DND-41 (cell line): ENCODE results near the gene IZUMO1.
"Not testable (repeated sequence)": the region's sequence is repeated elsewhere in the genome, so short reads cannot be mapped to it uniquely, and the experiment has no call there.

Source experiments
- ATAC-seq: fragments of 200-7000 bp; cut with Tn5 transposase; 3 replicates; pipeline ENCODE4 v1.9.1; 2021; ENCODE audit warnings: low read depth; ENCODE audit not compliant: insufficient read depth
- DNase-seq: peaks from one replicate; pipeline ENCODE4 v3.0.0-alpha.2; 2020
- H2AFZ ChIP-seq: 2 replicates; pipeline ENCODE4 v1.6.0; 2012; ENCODE audit warnings: low read depth, low read length
- H3K27ac ChIP-seq: 2 replicates; pipeline ENCODE4 v1.5.1; 2012; ENCODE audit warnings: low read length, inconsistent platforms
- H3K27me3 ChIP-seq: fragments of 200-600 bp; sonication (generic); 2 replicates; pipeline ENCODE4 v1.6.0; 2012; ENCODE audit warnings: low read length, mild to moderate bottlenecking, inconsistent platforms; ENCODE audit not compliant: insufficient read depth, poor library complexity
- H3K36me3 ChIP-seq: 2 replicates; pipeline ENCODE4 v1.5.1; 2012; ENCODE audit warnings: low read length, inconsistent platforms; ENCODE audit not compliant: insufficient read depth
- H3K4me1 ChIP-seq: 2 replicates; pipeline ENCODE4 v1.5.1; 2012; ENCODE audit warnings: mild to moderate bottlenecking, low read length; ENCODE audit not compliant: insufficient read depth
- H3K4me2 ChIP-seq: 2 replicates; pipeline ENCODE4 v1.6.0; 2012; ENCODE audit warnings: mild to moderate bottlenecking, moderate library complexity, low read length, inconsistent platforms; ENCODE audit not compliant: insufficient read depth
- H3K4me3 ChIP-seq, 2 experiments: fragments of 200-600 bp in 1 of 2; shearing (Covaris generic) in 1 of 2; 2 replicates each; pipeline ENCODE4 v1.5.1; 2012 to 2016; ENCODE audit warnings: inconsistent platforms in 2 of 2, low read length in 2 of 2, mild to moderate bottlenecking in 2 of 2, low read depth in 1 of 2, moderate library complexity in 1 of 2
- H3K79me2 ChIP-seq: 2 replicates; pipeline ENCODE4 v1.6.0; 2012; ENCODE audit warnings: low read length, inconsistent platforms; ENCODE audit not compliant: insufficient read depth
- H3K9ac ChIP-seq: 2 replicates; pipeline ENCODE4 v1.6.0; 2012; ENCODE audit warnings: low read depth, mild to moderate bottlenecking, inconsistent platforms, low read length, moderate library complexity
- H3K9me3 ChIP-seq: 2 replicates; pipeline ENCODE4 v1.5.1; 2012; ENCODE audit warnings: low read length, moderate library complexity, mild to moderate bottlenecking, inconsistent platforms; ENCODE audit not compliant: insufficient read depth, severe bottlenecking
- H4K20me1 ChIP-seq: 2 replicates; pipeline ENCODE4 v1.6.0; 2012; ENCODE audit warnings: low read length; ENCODE audit not compliant: insufficient read depth
- EZH2 ChIP-seq: IDR thresholded peaks from 3 replicates; pipeline ENCODE4 v1.6.1; 2012; ENCODE audit warnings: borderline replicate concordance, low read depth, mild to moderate bottlenecking, moderate library complexity, low read length, inconsistent platforms; ENCODE audit not compliant: severe bottlenecking
- TF ChIP-seq, protein P1 (sequence below): IDR thresholded peaks from 2 replicates; pipeline ENCODE4 v1.5.1; 2012; ENCODE audit warnings: borderline replicate concordance, low read length, moderate library complexity, mild to moderate bottlenecking; ENCODE audit not compliant: poor library complexity, severe bottlenecking; ENCODE audit errors: extremely low read depth

The IZUMO1 gene

DNA sequence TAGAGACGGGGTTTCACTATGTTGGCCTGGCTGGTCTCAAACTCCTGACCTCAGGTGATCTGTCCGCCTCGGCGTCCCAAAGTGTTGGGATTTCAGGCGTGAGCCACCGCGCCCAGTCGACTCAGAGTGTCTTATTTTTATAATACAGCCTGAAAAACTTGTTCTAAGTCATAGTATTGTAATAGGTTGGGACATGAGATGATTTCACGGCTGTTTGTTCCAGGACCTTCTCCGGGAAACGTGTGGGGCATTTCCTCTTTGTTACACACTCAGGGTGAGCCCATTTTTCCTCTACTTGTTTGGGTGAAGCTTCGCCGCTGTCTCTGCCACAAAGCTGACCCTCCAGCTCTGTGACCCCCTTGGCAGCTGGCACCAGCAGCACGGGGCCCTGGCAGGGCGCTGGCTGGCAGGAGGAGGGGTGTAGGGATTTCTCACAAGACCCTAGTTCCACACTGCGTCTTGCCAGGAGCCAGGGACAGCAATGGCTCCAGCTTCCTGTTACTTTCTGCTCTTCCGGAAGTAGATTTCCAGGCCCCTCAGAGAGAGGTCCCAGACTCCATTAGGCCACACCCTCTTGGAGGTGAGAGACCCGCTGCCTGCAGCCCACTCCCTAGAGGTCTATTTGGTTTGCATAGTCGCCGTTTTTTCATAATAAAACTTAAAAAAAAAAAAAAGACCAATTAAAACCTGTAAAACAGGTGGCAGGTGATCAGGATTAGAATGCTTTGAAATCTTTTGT, 24.2 kb upstream of the IZUMO1 start:
- TF ChIP-seq, protein P1, sequence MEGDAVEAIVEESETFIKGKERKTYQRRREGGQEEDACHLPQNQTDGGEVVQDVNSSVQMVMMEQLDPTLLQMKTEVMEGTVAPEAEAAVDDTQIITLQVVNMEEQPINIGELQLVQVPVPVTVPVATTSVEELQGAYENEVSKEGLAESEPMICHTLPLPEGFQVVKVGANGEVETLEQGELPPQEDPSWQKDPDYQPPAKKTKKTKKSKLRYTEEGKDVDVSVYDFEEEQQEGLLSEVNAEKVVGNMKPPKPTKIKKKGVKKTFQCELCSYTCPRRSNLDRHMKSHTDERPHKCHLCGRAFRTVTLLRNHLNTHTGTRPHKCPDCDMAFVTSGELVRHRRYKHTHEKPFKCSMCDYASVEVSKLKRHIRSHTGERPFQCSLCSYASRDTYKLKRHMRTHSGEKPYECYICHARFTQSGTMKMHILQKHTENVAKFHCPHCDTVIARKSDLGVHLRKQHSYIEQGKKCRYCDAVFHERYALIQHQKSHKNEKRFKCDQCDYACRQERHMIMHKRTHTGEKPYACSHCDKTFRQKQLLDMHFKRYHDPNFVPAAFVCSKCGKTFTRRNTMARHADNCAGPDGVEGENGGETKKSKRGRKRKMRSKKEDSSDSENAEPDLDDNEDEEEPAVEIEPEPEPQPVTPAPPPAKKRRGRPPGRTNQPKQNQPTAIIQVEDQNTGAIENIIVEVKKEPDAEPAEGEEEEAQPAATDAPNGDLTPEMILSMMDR = no peak
- TF ChIP-seq EZH2 = no peak
- H3K9me3 ChIP-seq = no peaks in the 10 kb centered on the region
- no peaks in the 10 kb centered on the region for H3K4me1 ChIP-seq
- DNase-seq = no peak
- H3K27me3 ChIP-seq = no peaks in the 10 kb centered on the region
- no peak overlapping the region for H3K9ac ChIP-seq
- no peaks in the 10 kb centered on the region for H3K79me2 ChIP-seq
- no peaks in the 10 kb centered on the region for H4K20me1 ChIP-seq
- ATAC-seq = no peak
- no peak overlapping the region for H2AFZ ChIP-seq
- H3K4me2 ChIP-seq = no peak overlapping the region
- no peaks in the 10 kb centered on the region for H3K36me3 ChIP-seq
- no peak overlapping the region for H3K27ac ChIP-seq
- no peak overlapping the region for H3K4me3 ChIP-seq

DNA sequence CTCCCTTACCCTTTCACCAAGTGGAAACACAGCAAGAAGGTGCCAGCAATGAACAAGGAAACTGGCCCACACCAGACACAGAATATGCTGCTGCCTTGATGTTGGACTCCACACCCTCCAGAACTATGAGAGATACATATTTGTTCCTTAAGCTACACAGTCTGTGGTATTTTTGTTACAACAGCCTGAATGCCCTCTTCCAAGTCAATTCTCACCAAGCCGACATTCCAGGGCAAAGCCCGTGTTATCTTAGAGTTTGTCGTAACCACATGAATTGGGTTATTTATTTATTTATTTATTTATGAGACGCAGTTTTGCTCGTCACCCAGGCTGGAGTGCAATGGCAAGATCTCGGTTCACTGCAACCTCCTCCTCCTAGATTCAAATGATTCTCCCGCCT, 23.6 kb upstream of the IZUMO1 start:
- no peak for DNase-seq
- H3K9ac ChIP-seq = no peak overlapping the region
- H3K9me3 ChIP-seq = no peaks in the 10 kb centered on the region
- H4K20me1 ChIP-seq = no peaks in the 10 kb centered on the region
- no peaks in the 10 kb centered on the region for H3K36me3 ChIP-seq
- H2AFZ ChIP-seq = no peak overlapping the region
- H3K4me2 ChIP-seq = no peak overlapping the region
- no peak for ATAC-seq
- no peak overlapping the region for H3K27ac ChIP-seq
- H3K79me2 ChIP-seq = no peaks in the 10 kb centered on the region
- no peaks in the 10 kb centered on the region for H3K4me1 ChIP-seq
- TF ChIP-seq EZH2 = no peak
- TF ChIP-seq, protein P1 = no peak
- no peaks in the 10 kb centered on the region for H3K27me3 ChIP-seq
- H3K4me3 ChIP-seq = no peak overlapping the region

DNA sequence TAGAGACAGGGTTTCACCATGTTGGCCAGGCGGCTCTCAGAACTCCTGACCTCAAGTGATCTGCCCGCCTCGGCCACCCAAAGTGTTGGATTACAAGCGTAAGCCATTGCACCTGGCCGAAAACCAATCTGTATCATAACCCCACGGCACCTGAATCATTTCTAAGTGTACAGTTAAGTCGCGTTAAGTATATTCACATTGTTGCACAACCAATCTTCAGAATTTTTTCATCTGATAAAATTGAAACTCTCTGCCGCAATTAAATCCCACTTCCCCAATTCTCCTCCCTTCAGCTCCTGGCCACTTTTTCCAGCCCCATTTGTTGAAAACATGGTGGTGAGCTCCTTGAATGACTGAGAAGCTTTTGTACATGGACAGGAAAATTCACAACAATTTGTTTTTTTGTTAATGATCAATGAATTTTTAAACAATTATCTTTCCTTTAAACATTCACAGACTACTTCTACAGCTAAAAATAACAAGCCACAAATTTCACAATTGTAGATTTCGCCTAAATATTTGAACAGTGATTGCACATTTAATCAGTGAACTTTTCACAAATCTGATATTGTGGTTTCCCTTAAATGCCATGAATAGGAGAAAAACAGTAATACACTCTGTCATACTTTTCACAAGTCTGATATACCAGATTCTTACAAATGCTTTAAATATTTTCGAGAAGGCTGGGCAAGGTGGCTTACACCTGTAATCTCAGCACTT, 22.4 kb upstream of the IZUMO1 start:
- no peaks in the 10 kb centered on the region for H3K9me3 ChIP-seq
- no peaks in the 10 kb centered on the region for H3K36me3 ChIP-seq
- H3K27ac ChIP-seq = no peak overlapping the region
- no peaks in the 10 kb centered on the region for H4K20me1 ChIP-seq
- no peak for TF ChIP-seq EZH2
- TF ChIP-seq, protein P1 = no peak
- H3K4me3 ChIP-seq = no peak overlapping the region
- no peaks in the 10 kb centered on the region for H3K27me3 ChIP-seq
- no peak for DNase-seq
- no peak for ATAC-seq
- no peak overlapping the region for H3K9ac ChIP-seq
- H3K4me1 ChIP-seq = no peaks in the 10 kb centered on the region
- H3K4me2 ChIP-seq = no peak overlapping the region
- H3K79me2 ChIP-seq = no peaks in the 10 kb centered on the region
- H2AFZ ChIP-seq = no peak overlapping the region

DNA sequence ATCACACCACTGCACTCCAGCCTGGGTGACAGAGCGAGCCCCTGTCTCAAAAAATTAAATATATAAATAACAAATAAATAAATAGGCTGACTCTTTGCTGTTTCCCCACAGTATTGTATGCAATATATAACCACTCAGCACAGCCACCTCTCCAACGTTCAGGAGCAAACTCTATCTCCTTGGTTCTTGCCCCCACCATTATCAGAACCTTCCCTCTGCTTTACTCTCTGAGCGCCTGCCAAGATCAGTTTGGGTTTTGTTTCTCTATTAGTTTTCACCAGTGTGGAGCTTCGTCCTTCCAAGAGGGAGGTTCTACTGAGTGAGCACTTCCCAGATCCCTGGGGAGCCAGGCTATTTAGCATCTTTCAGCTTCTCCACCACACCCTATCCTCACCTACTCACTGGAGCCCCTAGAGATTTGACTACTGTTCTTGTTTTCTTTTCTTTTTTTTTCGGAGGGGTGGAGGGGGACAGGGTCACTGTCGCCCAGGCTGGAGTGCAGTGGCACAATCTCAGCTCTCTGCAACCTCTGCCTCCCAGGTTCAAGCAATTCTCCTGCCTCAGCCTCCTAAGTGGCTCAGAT, 21.6 kb upstream of the IZUMO1 start:
- DNase-seq, H3K4me3 ChIP-seq, H3K27ac ChIP-seq, H3K36me3 ChIP-seq, H4K20me1 ChIP-seq, ATAC-seq, H2AFZ ChIP-seq, H3K79me2 ChIP-seq, H3K4me1 ChIP-seq, H3K4me2 ChIP-seq, H3K9ac ChIP-seq, H3K9me3 ChIP-seq, H3K27me3 ChIP-seq: not testable (repeated sequence)

DNA sequence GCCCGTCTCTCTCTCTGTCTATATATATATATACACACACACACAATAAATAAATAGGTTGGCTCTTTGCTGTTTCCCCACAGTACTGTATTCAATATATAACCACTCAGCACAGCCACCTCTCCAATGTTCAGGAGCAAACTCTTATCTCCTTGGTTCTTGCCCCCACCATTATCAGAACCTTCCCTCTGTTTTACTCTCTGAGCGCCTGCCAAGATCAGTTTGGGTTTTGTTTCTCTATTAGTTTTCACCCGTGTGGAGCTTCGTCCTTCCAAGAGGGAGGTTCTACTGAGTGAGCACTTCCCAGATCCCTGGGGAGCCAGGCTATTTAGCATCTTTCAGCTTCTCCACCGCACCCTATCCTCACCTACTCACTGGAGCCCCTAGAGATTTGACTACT, 19.1 kb upstream of the IZUMO1 start:
- not testable (repeated sequence) for H3K4me3 ChIP-seq, H4K20me1 ChIP-seq, H3K27ac ChIP-seq, H3K9me3 ChIP-seq, H3K4me2 ChIP-seq, ATAC-seq, H3K27me3 ChIP-seq, H3K36me3 ChIP-seq, H3K79me2 ChIP-seq, H3K9ac ChIP-seq, H3K4me1 ChIP-seq, DNase-seq, H2AFZ ChIP-seq
